Karpas-422 (cell line): ENCODE data around the gene TAB2. TPM values are rescaled to one million over a fixed set of nuclear protein-coding genes. Genes with fewer than 3 reads are reported as not detected.
"Not testable (repeated sequence)": the region's sequence is repeated elsewhere in the genome, so short reads cannot be mapped to it uniquely, and the experiment has no call there.

Source experiments
- DNase-seq: peaks from one replicate; pipeline ENCODE4 v3.0.0-alpha.2; 2015
- H2AFZ ChIP-seq: fragments of 200-600 bp; sonication (generic); 2 replicates; pipeline ENCODE4 v1.6.1; 2014; ENCODE audit warnings: antibody characterized with exemption, low read length, mixed read lengths
- H3K27ac ChIP-seq: fragments of 200-600 bp; sonication (generic); 2 replicates; pipeline ENCODE4 v1.5.1; 2014; ENCODE audit warnings: mild to moderate bottlenecking, low read length, moderate library complexity
- H3K27me3 ChIP-seq: fragments of 200-600 bp; sonication (generic); 2 replicates; pipeline ENCODE4 v1.6.1; 2014; ENCODE audit warnings: low read length, mixed read lengths
- H3K36me3 ChIP-seq: fragments of 200-600 bp; sonication (generic); 2 replicates; pipeline ENCODE4 v1.6.1; 2014; ENCODE audit warnings: low read length, mixed read lengths; ENCODE audit not compliant: insufficient read depth
- H3K4me1 ChIP-seq: fragments of 200-600 bp; sonication (generic); 2 replicates; pipeline ENCODE4 v1.6.1; 2014; ENCODE audit warnings: mild to moderate bottlenecking, low read length, mixed read lengths
- H3K4me2 ChIP-seq: fragments of 200-600 bp; sonication (generic); 2 replicates; pipeline ENCODE4 v1.6.1; 2014; ENCODE audit warnings: low read length, low read depth, mild to moderate bottlenecking; ENCODE audit not compliant: poor library complexity, severe bottlenecking
- H3K4me3 ChIP-seq: fragments of 200-600 bp; sonication (generic); 2 replicates; pipeline ENCODE4 v1.5.1; 2014; ENCODE audit warnings: mild to moderate bottlenecking, antibody characterized with exemption, low read length, mixed read lengths
- H3K79me2 ChIP-seq: fragments of 200-600 bp; sonication (generic); 2 replicates; pipeline ENCODE4 v1.6.1; 2014; ENCODE audit warnings: mild to moderate bottlenecking, low read length, mixed read lengths
- H3K9ac ChIP-seq: fragments of 200-600 bp; sonication (generic); 2 replicates; pipeline ENCODE4 v1.6.0; 2014; ENCODE audit warnings: low read length
- H3K9me2 ChIP-seq: fragments of 200-600 bp; sonication (generic), shearing (Covaris generic); replicated peaks from 2 replicates; pipeline ENCODE4 v1.6.0; 2014; ENCODE audit warnings: mild to moderate bottlenecking, low read length, moderate library complexity; ENCODE audit not compliant: insufficient read depth
- H3K9me3 ChIP-seq: fragments of 300-700, 200-600 bp; sonication (generic); 2 replicates; pipeline ENCODE4 v1.6.1; 2014; ENCODE audit warnings: low read length, mixed read lengths
- H4K20me1 ChIP-seq: fragments of 200-600 bp; sonication (generic); 2 replicates; pipeline ENCODE4 v1.6.1; 2014; ENCODE audit warnings: mild to moderate bottlenecking, antibody characterized with exemption, low read length, low read depth; ENCODE audit not compliant: insufficient read depth
- total RNA-seq: library from RNA; depleted of rRNA; stranded (reverse); fragments of >200 nt; shearing (Covaris generic); gene quantifications from 2 replicates; pipeline ENCODE4 v1.2.3, GENCODE V29; 2014; ENCODE audit warnings: low replicate concordance

TAB2 gene
- total RNA-seq, 1 experiment from 2014 or later, result 23.4 TPM

- H3K4me3 ChIP-seq, result peak overlapping the region; percentile 82
- peak overlapping the region; percentile 69; the same call in 1 of the 2 replicates for H2AFZ ChIP-seq
- H3K9me2 ChIP-seq, result no peaks in the 10 kb centered on the region
- no peak overlapping the region for H3K27ac ChIP-seq
- H3K27me3 ChIP-seq, result no peaks in the 10 kb centered on the region
- H3K36me3 ChIP-seq, result no peaks in the 10 kb centered on the region
- peaks cover 28% of the 10 kb centered on the region for H3K79me2 ChIP-seq
- no peaks in the 10 kb centered on the region for H3K9me3 ChIP-seq
- DNase-seq, result no peak
- H3K4me1 ChIP-seq, result peaks cover 34% of the 10 kb centered on the region
- H4K20me1 ChIP-seq, result peaks cover 27% of the 10 kb centered on the region
- H3K4me2 ChIP-seq, result peak overlapping the region; percentile 85
- peak overlapping the region; percentile 90 for H3K9ac ChIP-seq
Measured at GRCh38 chr6:149316108-149316727, 1.3 kb upstream of the TAB2 start.

GRCh38 chr6:149316740-149317643 lies 520 bp upstream of the TAB2 start:
- peak overlapping the region; percentile 82 for H3K4me3 ChIP-seq
- peak; percentile 96 for DNase-seq
- no peaks in the 10 kb centered on the region for H3K36me3 ChIP-seq
- H3K27me3 ChIP-seq, result no peaks in the 10 kb centered on the region
- peaks cover 39% of the 10 kb centered on the region for H3K4me1 ChIP-seq
- no peaks in the 10 kb centered on the region for H3K9me3 ChIP-seq
- peak overlapping the region; percentile 87 for H2AFZ ChIP-seq
- H4K20me1 ChIP-seq, result peaks cover 34% of the 10 kb centered on the region
- H3K4me2 ChIP-seq, result peak overlapping the region; percentile 85
- peak overlapping the region; percentile 74 for H3K27ac ChIP-seq
- H3K79me2 ChIP-seq, result peaks cover 36% of the 10 kb centered on the region
- H3K9me2 ChIP-seq, result no peaks in the 10 kb centered on the region
- H3K9ac ChIP-seq, result peak overlapping the region; percentile 90

- Histone ChIP-seq H3K9ac (peak overlapping the region; percentile 90), H2AFZ (no peak overlapping the region), H3K4me2 (peak overlapping the region; percentile 92), H3K27ac (peak overlapping the region; percentile 12; the same call in 1 of the 2 replicates), H3K79me2 (peaks cover 53% of the 10 kb centered on the region), H3K9me2 (no peaks in the 10 kb centered on the region), H3K9me3 (no peaks in the 10 kb centered on the region), H3K4me1 (peaks cover 56% of the 10 kb centered on the region), H4K20me1 (peaks cover 51% of the 10 kb centered on the region), H3K36me3 (no peaks in the 10 kb centered on the region), H3K27me3 (no peaks in the 10 kb centered on the region), H3K4me3 (peak overlapping the region; percentile 77)
- DNase-seq, result peak; percentile 51
Measured at GRCh38 chr6:149318581-149319286, 1.2 kb downstream of the TAB2 start.

- no peaks in the 10 kb centered on the region for H3K9me3 ChIP-seq
- H3K79me2 ChIP-seq, result peaks cover 59% of the 10 kb centered on the region
- no peak overlapping the region for H3K27ac ChIP-seq
- H3K36me3 ChIP-seq, result no peaks in the 10 kb centered on the region
- peaks cover 59% of the 10 kb centered on the region for H3K4me1 ChIP-seq
- peak overlapping the region; percentile 77 for H3K4me3 ChIP-seq
- H3K9me2 ChIP-seq, result no peaks in the 10 kb centered on the region
- H3K9ac ChIP-seq, result peak overlapping the region; percentile 90
- H3K27me3 ChIP-seq, result no peaks in the 10 kb centered on the region
- DNase-seq, result no peak
- peaks cover 52% of the 10 kb centered on the region for H4K20me1 ChIP-seq
- H2AFZ ChIP-seq, result no peak overlapping the region
- peak overlapping the region; percentile 92 for H3K4me2 ChIP-seq
Measured at GRCh38 chr6:149319422-149319821, 1.9 kb downstream of the TAB2 start.

GRCh38 chr6:149320016-149320415 lies 2.5 kb downstream of the TAB2 start:
- not testable (repeated sequence) for H3K27ac ChIP-seq

GRCh38 chr6:149320796-149321195 lies 3.3 kb downstream of the TAB2 start:
- H2AFZ ChIP-seq, result no peak overlapping the region
- no peaks in the 10 kb centered on the region for H3K27me3 ChIP-seq
- H3K36me3 ChIP-seq, result no peaks in the 10 kb centered on the region
- no peak overlapping the region for H3K4me3 ChIP-seq
- H3K9me3 ChIP-seq, result no peaks in the 10 kb centered on the region
- no peak for DNase-seq
- peaks cover 59% of the 10 kb centered on the region for H3K4me1 ChIP-seq
- H3K9me2 ChIP-seq, result no peaks in the 10 kb centered on the region
- no peak overlapping the region for H3K9ac ChIP-seq
- no peak overlapping the region for H3K4me2 ChIP-seq
- H3K27ac ChIP-seq, result no peak overlapping the region
- peaks cover 72% of the 10 kb centered on the region for H3K79me2 ChIP-seq
- peaks cover 64% of the 10 kb centered on the region for H4K20me1 ChIP-seq

More at GRCh38 chr6:149320016-149320415, 2.5 kb downstream of the TAB2 start:
- H3K79me2 ChIP-seq, result peaks cover 65% of the 10 kb centered on the region
- H3K4me2 ChIP-seq, result peak overlapping the region; percentile 92
- peak overlapping the region; percentile 77 for H3K4me3 ChIP-seq
- not testable (repeated sequence) for H3K36me3 ChIP-seq, H3K9me2 ChIP-seq, H3K9ac ChIP-seq, H2AFZ ChIP-seq, DNase-seq, H3K27me3 ChIP-seq, H3K9me3 ChIP-seq
- H3K4me1 ChIP-seq, result peaks cover 59% of the 10 kb centered on the region
- peaks cover 56% of the 10 kb centered on the region for H4K20me1 ChIP-seq

GRCh38 chr6:149323353-149323752 lies 5.8 kb downstream of the TAB2 start:
- DNase-seq, result no peak
- Histone ChIP-seq H4K20me1 (peaks cover 87% of the 10 kb centered on the region), H3K9ac (no peak overlapping the region), H3K4me2 (peak overlapping the region; percentile 5), H3K4me3 (no peak overlapping the region), H3K36me3 (no peaks in the 10 kb centered on the region), H3K27me3 (no peaks in the 10 kb centered on the region), H2AFZ (no peak overlapping the region), H3K79me2 (peaks cover 97% of the 10 kb centered on the region), H3K9me3 (no peaks in the 10 kb centered on the region), H3K27ac (no peak overlapping the region), H3K4me1 (peaks cover 51% of the 10 kb centered on the region), H3K9me2 (no peaks in the 10 kb centered on the region)

- H3K4me1 ChIP-seq, result peaks cover 46% of the 10 kb centered on the region
- no peak overlapping the region for H2AFZ ChIP-seq
- H3K9me3 ChIP-seq, result no peaks in the 10 kb centered on the region
- H3K36me3 ChIP-seq, result no peaks in the 10 kb centered on the region
- no peaks in the 10 kb centered on the region for H3K27me3 ChIP-seq
- DNase-seq, result no peak
- no peaks in the 10 kb centered on the region for H3K9me2 ChIP-seq
- no peak overlapping the region for H3K4me2 ChIP-seq
- H4K20me1 ChIP-seq, result peaks cover 88% of the 10 kb centered on the region
- no peak overlapping the region for H3K27ac ChIP-seq
- H3K79me2 ChIP-seq, result peaks cover 97% of the 10 kb centered on the region
- H3K4me3 ChIP-seq, result no peak overlapping the region
- H3K9ac ChIP-seq, result no peak overlapping the region
Measured at GRCh38 chr6:149323925-149324324, 6.4 kb downstream of the TAB2 start.
